Colon (tissue), 2 donors: ENCODE data around the gene OR5I1.
"Not testable (repeated sequence)": the region's sequence is repeated elsewhere in the genome, so short reads cannot be mapped to it uniquely, and the experiment has no call there.

Experiments
- FAIRE-seq: peaks from 2 replicates; lab custom pipeline; 2012; peaks lifted over from hg19 to GRCh38; lab: Jason Lieb, UNC
- donor health status: control.
- donor health status: control.

Gene OR5I1

GRCh38 chr11:55936300-55936699 is at the start of gene OR5I1:
Gene OR5I1 (minus strand): TSS chr11:55936400. CDS start chr11:55936400, 0 bp downstream.
- no peak for FAIRE-seq

- no peak for FAIRE-seq
These were observed 34.7 kb upstream of the OR5I1 start for GRCh38 chr11:55970935-55971334.

- FAIRE-seq = no peak
These were observed 33.6 kb upstream of the OR5I1 start, which contains the start of gene OR10AG1 for GRCh38 chr11:55969845-55970244. Gene OR10AG1 (minus strand): TSS chr11:55969945. CDS start chr11:55969907, 38 bp downstream.

DNA sequence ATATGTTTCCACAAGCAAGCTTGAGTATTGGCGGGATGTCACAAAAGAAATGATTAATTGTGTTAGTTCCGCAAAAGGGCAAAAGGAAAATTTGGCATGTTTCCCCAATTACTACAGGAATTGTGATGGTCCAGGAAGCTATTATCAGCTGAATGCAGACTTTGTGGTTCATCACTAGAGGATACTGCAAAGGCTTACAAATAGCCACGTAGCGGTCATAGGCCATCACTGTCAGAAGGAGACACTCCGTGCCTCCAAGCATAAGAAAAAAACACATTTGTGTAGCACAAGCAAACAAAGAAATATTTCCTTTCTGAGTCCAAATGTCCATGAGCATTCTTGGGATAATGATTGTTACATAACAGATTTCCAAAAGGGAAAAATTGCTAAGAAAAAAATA is 31.7 kb upstream of the OR5I1 start:
- FAIRE-seq = no peak

DNA sequence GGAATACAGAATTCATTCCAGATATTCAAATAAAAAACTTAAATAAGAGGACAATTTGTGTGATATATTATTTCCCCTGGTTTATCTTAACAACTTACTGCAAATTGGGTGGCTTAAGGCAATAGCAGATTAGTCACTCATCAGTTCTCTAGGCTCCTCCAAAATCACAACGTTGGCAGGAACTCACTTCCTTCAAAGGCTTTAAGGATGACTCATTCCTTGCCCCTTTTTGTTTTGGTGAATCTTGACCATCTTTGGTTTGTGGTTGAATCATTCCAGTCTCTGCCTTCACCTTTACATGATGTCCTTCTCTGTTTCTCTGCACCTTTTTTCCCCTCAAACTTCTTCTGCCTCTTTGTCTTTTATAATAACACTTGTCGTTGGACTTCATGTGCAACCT is 30.2 kb upstream of the OR5I1 start:
- no peak for FAIRE-seq

GRCh38 chr11:55956521-55956920 is 20.3 kb upstream of the OR5I1 start:
- FAIRE-seq = no peak

DNA sequence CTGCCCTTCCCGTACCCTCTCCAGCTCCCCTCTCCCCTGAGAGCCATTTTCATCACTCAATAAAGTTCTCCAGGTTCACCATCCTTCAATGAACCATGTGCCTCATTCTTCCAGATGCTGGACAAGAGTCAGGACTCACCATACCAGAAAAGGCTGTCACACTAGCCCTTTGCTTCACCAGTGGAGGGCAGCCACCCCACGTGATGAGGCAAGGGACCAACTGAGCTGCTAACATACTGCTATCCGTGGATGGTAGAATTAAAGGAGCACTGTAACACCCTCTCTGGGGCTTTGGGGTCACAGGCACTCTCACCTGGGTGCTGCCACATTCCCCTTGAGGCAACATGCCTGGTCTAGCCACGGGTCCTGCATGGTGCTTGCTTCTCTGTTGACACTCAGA is 13.1 kb upstream of the OR5I1 start:
- no peak for FAIRE-seq

GRCh38 chr11:55942785-55943392 is 6.7 kb upstream of the OR5I1 start:
- FAIRE-seq = no peak

DNA sequence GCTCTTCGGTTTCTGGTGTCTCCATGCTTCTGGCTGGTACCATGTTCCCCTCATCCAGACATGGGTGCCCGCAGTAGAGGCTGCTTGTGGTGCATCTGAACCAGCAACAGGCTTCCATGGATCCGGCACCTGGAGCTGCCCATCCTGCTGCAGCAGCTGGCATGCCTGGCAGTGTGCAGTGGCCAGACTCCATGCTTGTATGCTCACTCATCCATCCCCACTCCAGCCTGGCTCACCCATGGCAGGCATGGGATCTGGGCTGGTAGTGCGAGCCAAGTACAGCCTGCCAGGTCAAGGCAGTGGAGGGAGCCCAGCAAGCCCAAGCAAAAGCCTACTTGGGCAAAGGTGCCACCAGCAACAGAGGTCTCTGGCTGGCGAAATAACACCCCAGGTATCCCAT is 15.7 kb downstream of the OR5I1 start:
- no peak for FAIRE-seq

GRCh38 chr11:55914482-55914881 is 21.7 kb downstream of the OR5I1 start, which contains the start of gene OR5W2:
Gene OR5W2 (minus strand): TSS chr11:55914582. CDS start chr11:55914582, 0 bp downstream.
- FAIRE-seq = no peak

DNA sequence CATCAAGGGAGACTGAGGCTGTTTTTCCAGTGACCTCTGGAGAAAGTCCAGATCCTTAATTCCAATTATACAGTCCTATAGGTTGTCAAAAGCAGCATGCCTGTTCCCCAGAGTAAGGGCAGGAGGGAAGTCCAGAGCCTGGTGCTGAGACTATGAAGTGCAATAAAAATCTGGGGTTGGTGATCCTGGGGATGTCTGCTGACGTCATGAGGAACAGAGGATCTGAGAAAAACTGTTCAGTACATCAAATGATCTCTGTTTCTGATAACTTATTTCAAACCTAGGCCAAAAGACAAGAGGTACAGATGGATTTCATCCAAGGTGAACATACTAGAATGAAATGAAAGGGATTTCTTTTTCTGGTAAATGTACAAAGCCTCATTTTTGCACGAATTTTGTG is 33.9 kb downstream of the OR5I1 start:
- no peak for FAIRE-seq

DNA sequence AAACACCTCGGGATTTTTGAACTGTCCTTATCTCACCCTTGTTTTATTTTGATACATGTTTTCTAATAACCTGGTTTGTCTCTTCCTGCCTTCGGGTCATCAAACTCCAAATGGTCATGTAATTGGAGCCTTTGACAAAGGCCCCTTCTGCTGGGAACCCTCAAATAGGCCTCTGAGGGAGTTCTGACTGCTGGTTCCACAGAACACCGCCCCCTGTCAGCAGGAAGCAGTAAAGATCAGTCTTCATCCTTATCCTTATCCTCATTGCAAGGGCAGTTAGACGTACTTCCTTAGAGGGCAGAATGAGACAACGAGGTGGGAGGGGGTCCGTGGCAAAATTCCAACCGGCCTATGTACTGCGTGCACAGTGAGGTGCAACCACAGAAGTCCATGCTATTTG is 41.0 kb downstream of the OR5I1 start:
- no peak for FAIRE-seq

DNA sequence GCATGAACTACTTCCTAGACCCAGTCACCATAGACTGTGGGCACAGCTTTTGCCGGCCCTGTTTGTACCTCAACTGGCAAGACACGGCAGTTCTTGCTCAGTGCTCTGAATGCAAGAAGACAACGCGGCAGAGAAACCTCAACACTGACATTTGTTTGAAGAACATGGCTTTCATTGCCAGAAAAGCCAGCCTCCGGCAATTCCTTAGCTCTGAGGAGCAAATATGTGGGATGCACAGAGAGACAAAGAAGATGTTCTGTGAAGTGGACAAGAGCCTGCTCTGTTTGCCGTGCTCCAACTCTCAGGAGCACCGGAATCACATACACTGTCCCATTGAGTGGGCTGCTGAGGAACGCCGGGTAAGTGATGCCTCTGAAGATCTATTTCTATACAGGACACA is 50.7 kb downstream of the OR5I1 start:
- not testable (repeated sequence) for FAIRE-seq
